WERI-Rb-1 (cell line): Measurements from ENCODE around the gene INSIG1.

Experiments used
- DNase-seq: peaks from one replicate; pipeline ENCODE4 v3.0.0-alpha.2; 2020
- H3K27ac ChIP-seq: fragments of 250-450 bp; sonication (Bioruptor Pico); 2 replicates; pipeline ENCODE4 v1.5.1; 2020; ENCODE audit warnings: mild to moderate bottlenecking, moderate library complexity
- H3K27me3 ChIP-seq: fragments of 250-450 bp; sonication (Bioruptor Pico); 2 replicates; pipeline ENCODE4 v1.5.1; 2021; ENCODE audit warnings: mild to moderate bottlenecking, low read depth, moderate library complexity; ENCODE audit not compliant: insufficient read depth, severe bottlenecking
- H3K36me3 ChIP-seq: fragments of 250-450 bp; sonication (Bioruptor Pico); 2 replicates; pipeline ENCODE4 v1.5.1; 2020; ENCODE audit warnings: mild to moderate bottlenecking, moderate library complexity
- H3K4me3 ChIP-seq: 2 replicates; pipeline ENCODE4 v1.5.1; 2011; ENCODE audit warnings: low read depth, mild to moderate bottlenecking, control low read depth, low read length
- H3K9me3 ChIP-seq: fragments of 250-450 bp; sonication (Bioruptor Pico); 2 replicates; pipeline ENCODE4 v1.5.1; 2021; ENCODE audit warnings: mild to moderate bottlenecking, moderate library complexity; ENCODE audit not compliant: severe bottlenecking
- TF ChIP-seq, protein P1 (sequence below): IDR thresholded peaks from 2 replicates; pipeline ENCODE4 v1.5.1; 2011; ENCODE audit warnings: low read depth, mild to moderate bottlenecking, control low read depth, inconsistent platforms, low read length

Gene INSIG1

DNA sequence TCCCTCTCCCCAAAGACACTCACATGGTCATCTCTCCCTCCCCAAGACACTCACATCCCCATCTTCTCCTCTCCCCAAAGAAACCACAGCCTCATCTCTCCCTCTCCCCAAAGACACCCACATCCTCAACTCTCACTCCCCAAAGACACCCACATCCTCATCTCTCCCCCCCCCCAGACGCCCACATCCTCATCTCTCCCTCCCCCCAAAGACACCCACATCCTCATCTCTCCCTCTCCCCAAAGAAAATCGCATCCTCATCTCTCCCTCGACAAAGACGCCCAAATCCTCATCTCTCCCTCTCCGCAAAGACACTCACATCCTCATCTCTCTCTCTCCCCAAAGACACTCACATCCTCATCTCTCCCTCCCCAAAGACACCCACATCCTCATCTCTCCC is 31.5 kb downstream of the INSIG1 start:
- H3K9me3 ChIP-seq = no peaks in the 10 kb centered on the region
- no peak overlapping the region for H3K27ac ChIP-seq
- no peaks in the 10 kb centered on the region for H3K27me3 ChIP-seq
- H3K36me3 ChIP-seq = no peaks in the 10 kb centered on the region
- no peak for DNase-seq
- no peak overlapping the region for H3K4me3 ChIP-seq
- TF ChIP-seq, protein P1, sequence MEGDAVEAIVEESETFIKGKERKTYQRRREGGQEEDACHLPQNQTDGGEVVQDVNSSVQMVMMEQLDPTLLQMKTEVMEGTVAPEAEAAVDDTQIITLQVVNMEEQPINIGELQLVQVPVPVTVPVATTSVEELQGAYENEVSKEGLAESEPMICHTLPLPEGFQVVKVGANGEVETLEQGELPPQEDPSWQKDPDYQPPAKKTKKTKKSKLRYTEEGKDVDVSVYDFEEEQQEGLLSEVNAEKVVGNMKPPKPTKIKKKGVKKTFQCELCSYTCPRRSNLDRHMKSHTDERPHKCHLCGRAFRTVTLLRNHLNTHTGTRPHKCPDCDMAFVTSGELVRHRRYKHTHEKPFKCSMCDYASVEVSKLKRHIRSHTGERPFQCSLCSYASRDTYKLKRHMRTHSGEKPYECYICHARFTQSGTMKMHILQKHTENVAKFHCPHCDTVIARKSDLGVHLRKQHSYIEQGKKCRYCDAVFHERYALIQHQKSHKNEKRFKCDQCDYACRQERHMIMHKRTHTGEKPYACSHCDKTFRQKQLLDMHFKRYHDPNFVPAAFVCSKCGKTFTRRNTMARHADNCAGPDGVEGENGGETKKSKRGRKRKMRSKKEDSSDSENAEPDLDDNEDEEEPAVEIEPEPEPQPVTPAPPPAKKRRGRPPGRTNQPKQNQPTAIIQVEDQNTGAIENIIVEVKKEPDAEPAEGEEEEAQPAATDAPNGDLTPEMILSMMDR = no peak

DNA sequence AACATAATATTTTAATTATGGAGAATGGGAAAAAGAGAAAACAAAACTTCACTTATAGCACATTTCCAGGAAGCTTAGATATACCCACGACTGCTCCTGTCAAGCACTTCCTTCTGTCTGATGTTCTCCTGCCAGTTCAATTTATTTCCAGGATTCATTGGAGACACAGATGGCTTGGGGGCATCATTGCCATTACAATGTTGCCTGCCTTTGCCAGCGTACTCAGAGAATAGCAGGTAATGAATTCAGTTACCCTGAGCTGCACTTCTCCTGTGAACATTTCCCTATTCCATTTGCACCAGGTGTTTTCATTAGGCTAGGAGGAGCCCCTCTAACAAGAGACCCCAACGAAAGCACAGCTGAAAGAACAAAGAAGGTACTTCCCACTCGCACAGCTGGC is 33.7 kb downstream of the INSIG1 start:
- H3K36me3 ChIP-seq = no peaks in the 10 kb centered on the region
- DNase-seq = no peak
- H3K4me3 ChIP-seq = no peak overlapping the region
- H3K27me3 ChIP-seq = no peaks in the 10 kb centered on the region
- H3K9me3 ChIP-seq = peaks cover 4% of the 10 kb centered on the region
- TF ChIP-seq, protein P1 = no peak
- H3K27ac ChIP-seq = no peak overlapping the region

DNA sequence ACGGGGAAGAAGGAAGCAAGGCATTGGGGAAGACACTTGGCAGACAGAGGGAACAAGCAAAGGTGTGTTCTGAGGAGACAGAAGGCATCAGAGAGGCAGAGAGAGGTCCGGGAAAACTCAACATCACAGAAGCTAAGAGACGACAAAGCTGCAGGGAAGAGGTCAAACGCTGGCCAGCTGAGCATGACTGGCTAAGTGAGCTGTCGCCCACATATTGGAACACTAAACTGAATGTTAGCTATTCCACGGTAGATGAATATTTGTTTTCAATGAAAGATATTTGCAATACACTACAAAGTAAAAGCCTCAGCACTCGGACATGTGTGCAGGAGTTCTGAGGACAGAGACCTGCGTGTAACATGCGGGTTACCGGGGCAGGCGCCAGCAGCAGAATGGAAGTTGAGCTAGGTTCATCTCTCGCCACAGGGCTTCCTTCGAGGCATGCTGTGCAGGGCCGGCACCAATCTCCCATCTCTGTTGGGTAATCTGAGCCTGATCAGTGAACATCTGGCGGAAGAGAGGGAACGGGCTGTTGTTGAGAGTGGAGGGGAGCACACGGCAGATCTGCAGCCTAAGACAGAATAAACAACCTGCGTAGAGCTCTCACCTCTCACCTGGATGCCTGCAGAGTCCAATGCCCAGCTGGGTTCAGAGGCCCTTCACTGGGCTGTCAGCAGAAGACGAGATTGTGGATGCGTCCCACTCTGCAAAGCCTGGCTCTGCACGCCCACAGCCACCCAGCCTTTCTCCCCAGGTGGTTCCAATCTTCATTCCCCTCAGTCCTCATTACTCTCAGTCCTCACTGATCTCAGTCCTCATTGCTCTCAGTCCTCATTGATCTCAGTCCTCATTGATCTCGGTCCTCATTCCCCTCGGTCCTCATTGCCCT is 35.9 kb downstream of the INSIG1 start:
- H3K36me3 ChIP-seq = no peaks in the 10 kb centered on the region
- H3K4me3 ChIP-seq = no peak overlapping the region
- DNase-seq = no peak
- H3K27me3 ChIP-seq = no peaks in the 10 kb centered on the region
- no peak overlapping the region for H3K27ac ChIP-seq
- H3K9me3 ChIP-seq = peaks cover 6% of the 10 kb centered on the region
- TF ChIP-seq, protein P1 = no peak

DNA sequence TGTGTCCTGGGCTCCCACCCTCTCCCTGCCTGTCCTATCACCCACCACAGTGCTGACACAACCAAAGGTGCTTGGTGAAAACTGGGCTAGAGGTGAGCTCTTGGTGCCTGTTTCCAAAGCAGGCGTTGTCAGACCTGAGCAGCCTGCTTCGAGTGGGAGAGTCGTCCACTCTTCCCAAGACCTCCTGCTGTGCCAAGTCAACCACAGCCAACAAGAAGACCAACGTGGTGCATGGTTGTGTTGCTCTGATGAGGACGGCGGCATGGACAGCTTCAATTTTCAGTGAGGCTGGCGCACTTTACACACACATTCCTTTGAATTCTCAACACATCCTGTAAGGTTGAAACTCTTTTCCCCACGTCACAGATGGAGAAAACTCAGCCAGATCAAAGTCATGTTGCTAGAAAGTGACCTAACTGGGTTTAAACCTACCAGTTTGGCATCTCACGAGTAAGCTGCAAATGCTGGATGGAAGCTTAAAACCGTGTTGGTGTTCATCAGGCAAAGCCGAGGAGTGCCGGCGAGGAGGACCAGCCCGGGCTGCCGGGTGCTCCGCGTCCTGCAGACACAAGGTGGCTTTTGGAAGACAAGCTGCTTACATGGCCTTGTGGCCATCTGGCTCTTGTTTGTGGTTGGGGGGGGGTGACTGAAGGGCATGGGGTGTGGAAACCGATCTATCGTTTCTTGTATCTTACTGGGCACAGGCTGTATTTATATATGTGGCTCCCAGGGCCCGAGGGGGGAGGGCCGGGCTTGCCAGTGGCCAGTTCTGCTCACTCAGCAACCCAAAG is 39.3 kb downstream of the INSIG1 start:
- Histone ChIP-seq H3K27me3 (no peaks in the 10 kb centered on the region), H3K36me3 (no peaks in the 10 kb centered on the region), H3K4me3 (no peak overlapping the region), H3K9me3 (peaks cover 6% of the 10 kb centered on the region), H3K27ac (peak overlapping the region; percentile 56)
- peak; percentile 89 for DNase-seq
- TF ChIP-seq, protein P1 = 0 out of 2 replicates have a peak, but pooled peaks have one; percentile 12

DNA sequence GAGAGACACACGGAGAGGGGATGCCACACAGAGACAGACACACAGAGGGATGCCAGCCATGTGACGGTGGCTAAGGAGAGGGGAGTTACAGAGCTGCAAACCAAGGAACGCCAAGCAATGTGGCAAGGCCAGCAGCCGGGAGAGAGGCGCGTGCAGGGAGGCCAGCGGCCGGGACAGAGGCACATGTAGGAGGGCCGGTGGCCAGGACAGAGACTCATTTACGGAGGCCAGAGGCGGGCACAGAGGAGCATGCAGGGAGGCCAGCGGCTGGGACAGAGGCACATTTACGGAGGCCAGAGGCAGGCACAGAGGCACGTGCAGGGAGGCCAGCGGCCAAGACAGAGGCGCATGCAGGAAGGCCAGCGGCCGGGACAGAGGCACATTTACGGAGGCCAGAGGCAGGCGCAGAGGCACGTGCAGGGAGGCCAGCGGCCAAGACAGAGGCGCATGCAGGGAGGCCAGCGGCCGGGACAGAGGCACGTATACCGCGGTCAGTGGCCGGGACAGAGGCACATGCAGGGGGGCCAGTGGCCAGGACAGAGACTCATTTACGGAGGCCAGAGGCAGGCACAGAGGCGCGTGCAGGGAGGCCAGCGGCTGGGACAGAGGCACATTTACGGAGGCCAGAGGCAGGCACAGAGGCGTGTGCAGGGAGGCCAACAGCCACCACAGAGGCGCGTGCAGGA is 40.4 kb downstream of the INSIG1 start:
- TF ChIP-seq, protein P1 = no peak
- Histone ChIP-seq H3K4me3 (no peak overlapping the region), H3K36me3 (no peaks in the 10 kb centered on the region), H3K27me3 (no peaks in the 10 kb centered on the region), H3K27ac (peak overlapping the region; percentile 56), H3K9me3 (peaks cover 6% of the 10 kb centered on the region)
- no peak for DNase-seq
